ENCODE data around the gene NLRP10.
A peak's percentile ranks its signal among the peaks of the same experiment; 100 is the strongest.
"Not testable (repeated sequence)": the region's sequence is repeated elsewhere in the genome, so short reads cannot be mapped to it uniquely, and the experiment has no call there.

NLRP10 gene, protein sequence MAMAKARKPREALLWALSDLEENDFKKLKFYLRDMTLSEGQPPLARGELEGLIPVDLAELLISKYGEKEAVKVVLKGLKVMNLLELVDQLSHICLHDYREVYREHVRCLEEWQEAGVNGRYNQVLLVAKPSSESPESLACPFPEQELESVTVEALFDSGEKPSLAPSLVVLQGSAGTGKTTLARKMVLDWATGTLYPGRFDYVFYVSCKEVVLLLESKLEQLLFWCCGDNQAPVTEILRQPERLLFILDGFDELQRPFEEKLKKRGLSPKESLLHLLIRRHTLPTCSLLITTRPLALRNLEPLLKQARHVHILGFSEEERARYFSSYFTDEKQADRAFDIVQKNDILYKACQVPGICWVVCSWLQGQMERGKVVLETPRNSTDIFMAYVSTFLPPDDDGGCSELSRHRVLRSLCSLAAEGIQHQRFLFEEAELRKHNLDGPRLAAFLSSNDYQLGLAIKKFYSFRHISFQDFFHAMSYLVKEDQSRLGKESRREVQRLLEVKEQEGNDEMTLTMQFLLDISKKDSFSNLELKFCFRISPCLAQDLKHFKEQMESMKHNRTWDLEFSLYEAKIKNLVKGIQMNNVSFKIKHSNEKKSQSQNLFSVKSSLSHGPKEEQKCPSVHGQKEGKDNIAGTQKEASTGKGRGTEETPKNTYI

DNA sequence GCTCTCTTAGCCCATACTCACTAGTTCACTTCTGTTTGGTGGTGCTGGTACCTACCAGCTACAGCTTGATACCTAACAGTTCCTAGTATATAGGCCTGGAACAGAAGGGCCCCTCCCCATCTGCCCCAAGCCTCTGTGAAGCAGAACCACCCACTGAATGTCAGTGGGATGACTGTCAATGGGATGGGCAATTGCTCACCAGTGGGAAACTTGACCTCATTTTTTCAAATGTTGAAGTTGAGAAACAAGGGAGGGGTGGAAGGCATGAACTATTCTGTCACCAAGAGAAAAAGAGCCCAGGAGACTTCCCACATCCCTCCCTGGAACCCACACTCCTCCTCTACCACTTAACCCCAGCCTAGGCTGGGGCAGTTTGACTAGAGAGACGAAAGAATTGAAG is at the start of gene NLRP10:
Gene NLRP10, minus strand, starts transcription at position 62 of the 400 bp plus-strand sequence. CDS start 1,952 bp downstream, outside the sequence.
- DNase-seq (ENCODE audit: low spot score), result no peak
- no peak for FAIRE-seq

DNA sequence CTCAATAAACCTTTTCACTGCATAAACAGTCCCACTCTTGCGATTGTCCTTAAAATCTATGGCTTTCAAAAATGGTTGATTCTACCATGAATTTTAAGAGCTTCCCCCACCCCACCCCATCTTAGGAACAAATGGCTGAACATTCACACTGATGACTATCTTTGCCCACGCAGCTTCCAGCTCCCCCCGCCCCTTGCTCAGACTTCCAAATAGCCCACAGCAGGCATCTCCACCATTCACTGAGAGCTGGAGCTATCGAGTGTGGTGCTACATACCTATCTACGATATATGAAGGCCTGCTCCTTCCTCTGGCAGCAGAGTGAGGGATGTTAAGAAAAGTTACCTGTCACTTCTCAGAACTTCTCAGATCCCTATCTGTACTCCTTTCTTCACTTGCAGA is 48.6 kb upstream of the NLRP10 start:
- DNase-seq (ENCODE audit: low spot score) (no peak), FAIRE-seq (no peak)

DNA sequence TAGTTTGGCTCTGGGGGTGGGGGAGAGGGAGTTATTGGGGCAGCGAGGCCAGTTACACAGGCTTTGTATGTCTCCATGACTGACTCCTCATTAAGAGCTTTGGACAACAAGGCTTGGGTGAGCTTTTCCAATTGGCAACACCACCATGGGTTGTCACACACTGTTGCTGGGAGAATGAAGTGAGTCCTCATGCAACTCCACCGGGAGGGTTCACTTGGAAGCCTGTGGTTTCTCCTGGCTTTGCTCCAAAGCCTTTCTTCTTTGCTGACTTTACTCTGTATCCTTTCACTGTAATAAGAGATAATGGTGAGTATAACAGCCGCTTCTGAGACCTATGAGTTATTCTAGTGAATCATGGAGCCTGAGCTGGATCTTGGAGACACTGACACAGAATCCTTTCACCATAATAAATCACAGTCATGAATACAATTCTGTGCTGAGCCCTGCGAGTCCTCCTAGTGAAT is 46.8 kb upstream of the NLRP10 start:
- peak; percentile 77 for FAIRE-seq
- DNase-seq (ENCODE audit: low spot score), result peak; percentile 91

DNA sequence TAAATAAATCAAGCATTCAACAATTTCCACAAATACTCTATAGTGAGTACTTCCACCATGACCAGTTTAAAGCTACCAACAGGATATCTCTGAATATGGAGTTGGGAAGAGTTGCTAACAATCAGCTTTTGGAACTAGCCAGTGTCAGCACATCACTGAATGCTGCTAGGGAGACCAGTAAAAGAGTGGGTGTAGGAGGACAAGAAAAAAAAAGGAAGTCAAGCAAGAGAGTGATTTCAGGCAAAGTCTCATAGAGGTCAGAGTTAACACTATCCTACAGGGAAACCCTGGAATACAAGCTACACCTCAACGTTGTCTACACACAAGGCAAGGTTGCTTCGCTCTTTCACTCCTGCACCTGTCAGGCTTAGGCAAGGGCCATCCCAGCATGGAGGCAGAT is 46.1 kb upstream of the NLRP10 start:
- no peak for DNase-seq (ENCODE audit: low spot score)
- FAIRE-seq, result no peak

DNA sequence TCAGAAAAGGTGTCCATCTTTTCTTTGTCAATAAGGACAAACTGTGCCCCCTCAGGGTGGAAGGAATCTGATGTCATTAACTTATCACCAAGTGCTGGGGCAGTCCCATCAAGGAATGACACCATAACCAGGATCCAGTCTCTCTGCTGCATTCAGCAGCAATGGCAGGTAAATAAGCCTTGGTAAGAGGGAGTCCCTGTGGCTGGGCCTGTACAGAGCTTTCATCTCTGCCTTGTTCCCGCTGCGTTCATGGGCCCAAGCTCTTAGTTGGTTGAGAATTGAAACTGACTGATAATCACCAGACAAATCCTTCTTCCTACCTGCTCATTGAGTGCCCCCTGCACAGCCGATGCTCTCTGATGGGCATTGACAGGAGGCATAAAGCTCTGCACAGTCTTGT is 44.6 kb upstream of the NLRP10 start:
- DNase-seq (ENCODE audit: low spot score) (no peak), FAIRE-seq (no peak)

- FAIRE-seq, result no peak
- DNase-seq (ENCODE audit: low spot score), result no peak
These were observed 43.0 kb upstream of the NLRP10 start for GRCh38 chr11:8008212-8008611.

DNA sequence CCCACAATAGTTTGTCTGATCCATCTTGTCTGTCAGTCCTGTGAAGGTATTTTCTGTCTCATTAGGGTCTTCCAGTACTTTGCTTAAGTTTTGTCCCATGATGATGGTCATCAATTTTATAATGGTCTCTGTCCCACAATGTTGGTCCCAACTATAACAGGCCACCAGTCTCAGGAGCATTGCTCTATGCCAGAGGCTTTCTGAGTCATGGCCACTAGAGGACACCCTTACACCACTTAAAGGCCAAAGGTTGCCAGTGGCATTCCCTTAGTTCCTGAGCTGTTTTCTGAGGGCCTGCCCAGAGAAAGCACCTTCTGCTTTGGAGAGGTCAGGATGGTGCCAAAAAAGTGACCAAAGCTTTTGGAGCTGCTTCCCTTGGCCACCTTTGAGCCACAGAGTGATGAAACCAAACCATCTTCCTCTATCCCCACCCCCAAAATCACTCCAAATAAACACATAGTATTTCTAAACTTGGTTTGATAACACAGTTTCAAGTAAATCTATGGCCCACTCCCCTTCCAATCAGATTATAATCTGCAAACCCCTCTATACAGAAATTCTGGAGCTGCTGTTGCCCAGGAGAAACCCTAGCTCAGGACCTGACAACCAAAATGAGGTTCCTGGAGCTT is 41.2 kb upstream of the NLRP10 start:
- peak; percentile 44 for DNase-seq (ENCODE audit: low spot score)
- no peak for FAIRE-seq

- no peak for FAIRE-seq
- no peak for DNase-seq (ENCODE audit: low spot score)
These were observed 40.3 kb upstream of the NLRP10 start for GRCh38 chr11:8005556-8005955.

- DNase-seq (ENCODE audit: low spot score) (no peak), FAIRE-seq (no peak)
These were observed 38.8 kb upstream of the NLRP10 start for GRCh38 chr11:8004008-8004407.

DNA sequence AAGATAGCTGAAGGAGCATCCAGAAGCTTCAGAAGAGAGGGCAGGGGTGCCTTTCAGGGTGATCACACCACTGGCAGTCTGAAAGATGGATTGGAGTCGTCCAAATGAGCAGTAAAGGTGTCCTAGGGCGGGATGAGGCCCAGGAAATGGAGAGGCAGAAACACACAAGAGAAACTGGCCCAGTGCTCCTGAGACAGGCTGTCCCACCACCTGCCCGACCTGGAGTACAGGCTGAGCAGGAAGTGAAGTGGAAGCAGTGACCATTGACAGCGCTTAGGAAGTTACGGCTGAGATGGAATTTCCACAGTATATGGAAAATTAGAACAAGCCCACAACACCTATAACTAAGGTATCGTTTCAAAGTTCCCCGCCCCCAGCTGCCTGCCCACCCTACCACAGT is 37.9 kb upstream of the NLRP10 start:
- DNase-seq (ENCODE audit: low spot score) (no peak), FAIRE-seq (no peak)

DNA sequence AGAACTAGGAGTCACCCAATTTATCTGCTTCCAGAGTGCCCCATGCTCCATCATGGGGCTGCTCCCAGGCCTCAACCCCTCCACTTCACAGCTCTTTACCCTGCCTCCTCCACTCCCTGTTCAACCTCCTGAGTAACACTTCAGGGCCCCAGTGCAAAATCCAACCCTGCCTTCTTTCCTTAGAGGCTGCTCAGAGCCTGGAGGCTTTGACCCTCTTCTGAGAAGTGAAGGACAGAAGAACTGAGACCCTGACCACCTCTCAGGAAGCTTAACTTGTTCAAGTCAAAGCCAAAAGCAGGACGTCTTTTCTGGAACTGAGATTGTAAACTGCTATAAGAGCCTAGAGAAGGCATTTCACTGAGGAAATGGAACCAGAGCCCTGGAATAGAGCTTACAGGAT is 37.4 kb upstream of the NLRP10 start:
- no peak for DNase-seq (ENCODE audit: low spot score)

DNA sequence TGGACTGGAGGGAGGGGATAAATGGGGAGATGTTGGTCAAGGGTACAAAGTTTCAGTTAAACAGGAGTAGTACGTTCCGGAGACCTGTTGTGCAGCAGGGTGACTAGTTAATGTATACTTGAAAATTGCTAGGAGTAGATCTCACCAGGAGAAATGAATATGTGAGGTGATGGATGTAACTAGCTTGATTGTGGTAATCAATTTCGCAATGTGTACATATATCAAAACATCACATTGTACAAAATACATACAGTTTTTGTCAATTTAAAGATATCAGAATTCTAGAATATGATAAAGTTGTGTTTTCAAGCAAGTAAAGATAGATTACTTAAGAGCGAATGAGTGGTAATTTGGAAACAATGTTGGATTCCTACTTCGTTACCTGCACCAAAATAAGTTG is 35.1 kb upstream of the NLRP10 start:
- DNase-seq (ENCODE audit: low spot score) (no peak), FAIRE-seq (no peak)

More for the DNA sequence above, 37.4 kb upstream of the NLRP10 start:
- no peak for FAIRE-seq

- FAIRE-seq, result no peak
- no peak for DNase-seq (ENCODE audit: low spot score)
These were observed 34.5 kb upstream of the NLRP10 start for GRCh38 chr11:7999795-8000194.

- FAIRE-seq, result no peak
- no peak for DNase-seq (ENCODE audit: low spot score)
These were observed 29.5 kb upstream of the NLRP10 start for GRCh38 chr11:7994581-7995278.

- not testable (repeated sequence) for FAIRE-seq; DNase-seq (ENCODE audit: low spot score)
These were observed 22.3 kb upstream of the NLRP10 start for GRCh38 chr11:7987560-7987883.

DNA sequence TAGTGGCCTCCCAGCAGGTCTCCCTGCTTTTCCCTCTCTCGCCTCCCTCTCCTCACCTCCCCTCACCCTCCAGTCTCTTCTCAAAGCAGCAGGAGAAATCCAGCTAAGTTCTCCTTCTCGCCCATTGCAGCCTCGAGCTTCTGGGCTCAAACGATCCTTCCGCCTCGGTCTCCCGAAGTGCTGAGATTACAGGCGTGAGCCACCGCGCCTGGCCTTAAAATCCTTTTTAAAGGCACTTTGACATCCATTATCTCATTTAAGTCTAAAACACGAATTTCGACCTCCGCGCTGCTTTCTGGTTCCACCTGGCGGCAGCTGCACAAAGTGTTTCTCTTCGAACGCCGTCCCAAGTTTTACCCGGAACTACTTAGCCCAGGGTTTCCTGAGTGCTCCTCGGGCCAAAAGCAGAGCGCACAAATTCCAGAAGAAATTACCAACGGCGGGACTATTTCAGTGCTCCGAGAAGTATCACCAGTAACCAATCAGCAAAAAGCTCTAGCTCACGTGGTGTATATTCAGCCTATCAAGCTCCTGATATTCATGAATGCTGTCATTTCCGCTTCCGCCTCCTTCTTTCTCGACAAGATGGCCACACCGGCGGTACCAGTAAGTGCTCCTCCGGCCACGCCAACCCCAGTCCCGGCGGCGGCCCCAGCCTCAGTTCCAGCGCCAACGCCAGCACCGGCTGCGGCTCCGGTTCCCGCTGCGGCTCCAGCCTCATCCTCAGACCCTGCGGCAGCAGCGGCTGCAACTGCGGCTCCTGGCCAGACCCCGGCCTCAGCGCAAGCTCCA is 21.7 kb upstream of the NLRP10 start, which contains the start of gene EIF3F:
Gene EIF3F, plus strand, starts transcription at position 570 of the 792 bp plus-strand sequence. Its CDS starts 16 bp downstream, at position 586.
- peak; percentile 83 for FAIRE-seq
- DNase-seq (ENCODE audit: low spot score), result peak; percentile 97

DNA sequence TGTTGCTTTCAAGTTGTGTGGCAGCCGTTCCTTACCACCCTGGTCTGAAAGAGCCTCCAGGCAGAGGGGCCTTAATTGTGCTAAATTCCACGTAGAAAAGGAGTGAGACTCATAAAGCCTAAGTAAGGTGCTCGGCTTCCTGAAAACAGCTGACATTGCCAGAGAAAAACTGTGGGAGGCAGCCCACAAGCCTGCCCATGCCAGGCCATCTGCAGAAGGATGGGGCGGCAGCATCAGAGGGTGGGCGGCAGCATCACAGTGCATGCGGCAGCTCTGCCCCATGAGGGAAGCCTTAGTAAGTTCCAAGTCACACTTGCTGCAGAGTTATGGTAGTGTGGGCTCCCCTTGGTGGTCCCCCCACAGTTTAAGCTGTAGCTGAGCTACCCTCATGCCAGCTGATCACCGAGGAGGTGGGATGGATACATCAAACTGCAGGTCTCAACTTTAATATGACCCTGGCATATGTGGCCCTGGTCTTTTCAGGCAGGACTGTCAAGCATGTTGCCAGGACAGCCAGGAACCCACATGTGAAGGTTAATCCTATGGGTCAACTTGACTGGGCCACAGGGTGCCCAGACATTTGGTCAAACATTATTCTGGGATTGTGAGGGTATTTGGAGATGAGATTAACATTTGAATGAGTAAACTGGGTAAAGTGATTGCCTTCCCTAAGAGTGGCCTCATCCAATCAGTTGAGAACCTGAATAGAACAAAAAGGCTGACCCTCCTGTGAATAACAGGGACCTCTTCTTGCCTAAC is 18.8 kb upstream of the NLRP10 start:
- FAIRE-seq, result no peak
- no peak for DNase-seq (ENCODE audit: low spot score)

GRCh38 chr11:7982582-7983119 is 17.4 kb upstream of the NLRP10 start:
- no peak for DNase-seq (ENCODE audit: low spot score)
- FAIRE-seq, result no peak

- DNase-seq (ENCODE audit: low spot score) (no peak), FAIRE-seq (no peak)
These were observed 16.4 kb upstream of the NLRP10 start for GRCh38 chr11:7981619-7982157.
